Thyroid gland (tissue), 4 donors: Measurements from ENCODE around the gene NMRK2. TPM values are rescaled to one million over a fixed set of nuclear protein-coding genes. Genes with fewer than 3 reads are reported as not detected.
"Not testable (repeated sequence)": the region's sequence is repeated elsewhere in the genome, so short reads cannot be mapped to it uniquely, and the experiment has no call there.

Experiments
- DNase-seq, 2 donors: peaks; one replicate each; pipeline ENCODE4 v3.0.0-alpha.2; 2019
- H3K27ac ChIP-seq, 3 donors: fragments of 200-600 bp; sonication (generic); 1 replicate in 2 of 3; 2 replicates in 1 of 3; pipeline ENCODE4 v1.5.1; 2016 to 2019; ENCODE audit warnings: mild to moderate bottlenecking in 1 of 3, moderate library complexity in 1 of 3
- H3K27me3 ChIP-seq: fragments of 200-600 bp; sonication (generic); one replicate; pipeline ENCODE4 v1.5.1; 2019
- H3K36me3 ChIP-seq, 2 donors: fragments of 200-600 bp; sonication (generic); one replicate each; pipeline ENCODE4 v1.5.1; 2016 to 2019
- H3K4me1 ChIP-seq, 2 donors: fragments of 200-600 bp; sonication (generic); one replicate each; pipeline ENCODE4 v1.5.1; 2017 to 2019
- H3K4me3 ChIP-seq, 3 donors: fragments of 200-600 bp; sonication (generic); replicated peaks in 1 of 3; 1 replicate in 2 of 3; 2 replicates in 1 of 3; pipeline ENCODE4 v1.5.1; 2016; ENCODE audit warnings: mild to moderate bottlenecking in 1 of 3
- H3K9me3 ChIP-seq: fragments of 200-600 bp; sonication (generic); one replicate; pipeline ENCODE4 v1.5.1; 2017
- CTCF ChIP-seq, 6 experiments: fragments of 200-600 bp in 3 of 6; fragments of 450-650 bp in 3 of 6; sonication (generic) in 3 of 6; IDR thresholded peaks; one replicate each; pipeline ENCODE4 v1.5.1; 2016 to 2019; ENCODE audit warnings: antibody characterized with exemption in 6 of 6, mild to moderate bottlenecking in 2 of 6, inconsistent platforms in 1 of 6, moderate library complexity in 1 of 6
- POLR2A ChIP-seq, 2 donors: fragments of 450-650 bp; IDR thresholded peaks; one replicate each; pipeline ENCODE4 v1.6.1; 2017; ENCODE audit warnings: antibody characterized with exemption in 2 of 2, mild to moderate bottlenecking in 2 of 2, moderate library complexity in 1 of 2
- WGBS, 2 donors: methylation state at CpG; one replicate each; pipeline ENCODE4 v1.1.5; 2017; 5-methylcytosine and 5-hydroxymethylcytosine counted together
- intact Hi-C: fragments of 100-400 bp; cut with DNase I; formaldehyde crosslinking; loops from one replicate; pipeline ENCODE4 v1.15.1; 2023
- total RNA-seq, 4 donors: library from RNA; depleted of rRNA; stranded (reverse); fragments of >200 nt; gene quantifications; one replicate each; pipeline ENCODE4 v1.2.3, GENCODE V29; 2016

Gene NMRK2
- total RNA-seq, 4 donors from 2014 or later = not detected

GRCh38 chr19:3963458-3964255 lies 30.8 kb downstream of the NMRK2 start:
- no peaks in the 10 kb centered on the region for H3K9me3 ChIP-seq
- H3K4me1 ChIP-seq = peaks cover 0 to 9% of the 10 kb centered on the region in 2 donors
- no peak overlapping the region for H3K4me3 ChIP-seq
- WGBS, 2 donors = 92 to 93% methylated on average over 22 to 25 of the region's 35 CpGs
- intact Hi-C loops = no loop called here
- H3K27ac ChIP-seq = no peak overlapping the region
- TF ChIP-seq CTCF (IDR thresholded peaks at IDR 0.05) (no peak), POLR2A (IDR thresholded peaks at IDR 0.05) (no peak)
- H3K27me3 ChIP-seq = no peaks in the 10 kb centered on the region
- H3K36me3 ChIP-seq = peaks cover 72 to 86% of the 10 kb centered on the region in 2 donors
- no peak for DNase-seq

DNA sequence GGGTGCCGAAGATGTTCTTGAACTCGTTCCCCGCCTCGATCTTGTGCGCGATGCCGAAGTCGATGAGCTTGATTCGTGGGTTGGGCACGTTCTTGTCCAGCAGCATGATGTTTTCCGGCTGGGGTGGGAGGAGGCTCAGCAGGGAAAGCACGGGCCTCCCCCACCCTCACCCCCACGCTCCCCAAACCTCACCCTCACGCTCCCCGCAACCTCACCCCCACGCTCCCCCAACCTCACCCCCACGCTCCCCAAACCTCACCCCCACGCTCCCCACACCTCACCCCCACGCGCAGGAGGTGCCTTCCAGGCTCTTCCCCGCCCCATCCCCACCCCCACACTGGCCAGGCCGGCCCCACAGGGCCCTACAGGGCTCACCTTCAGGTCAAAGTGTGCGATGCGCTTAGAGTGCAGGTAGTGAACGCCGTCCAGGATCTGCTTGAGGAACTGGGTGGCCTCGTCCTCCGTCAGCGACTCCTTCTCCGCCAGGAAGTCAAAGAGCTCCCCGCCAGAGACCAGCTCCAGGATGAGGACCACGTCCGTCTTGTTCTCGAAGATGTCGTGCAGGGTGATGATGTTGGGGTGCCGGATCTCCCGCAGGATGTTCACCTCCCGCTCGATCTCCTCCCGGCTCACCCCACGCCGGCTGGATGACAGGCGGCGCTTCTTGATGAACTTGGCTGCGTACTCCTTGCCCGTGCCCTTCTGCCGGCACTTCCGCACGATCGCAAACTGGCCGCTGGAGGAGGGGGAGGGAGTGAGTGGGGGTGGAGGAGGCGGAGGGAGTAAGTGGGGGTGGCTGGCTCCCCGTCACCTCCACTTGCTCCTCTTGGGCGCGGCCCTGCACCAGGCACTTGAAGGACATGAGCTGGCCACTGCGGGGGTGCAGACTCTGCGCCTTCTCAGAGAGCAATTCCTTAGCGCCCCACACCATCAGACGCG lies 31.7 kb downstream of the NMRK2 start:
- Histone ChIP-seq H3K4me3 (no peak overlapping the region), H3K27me3 (no peaks in the 10 kb centered on the region), H3K9me3 (no peaks in the 10 kb centered on the region), H3K27ac (no peak overlapping the region), H3K4me1 (peaks cover 6 to 18% of the 10 kb centered on the region in 2 donors), H3K36me3 (peaks cover 63 to 77% of the 10 kb centered on the region in 2 donors)
- WGBS, 2 donors = 91 to 92% methylated on average over 53 to 58 of the region's 60 CpGs
- intact Hi-C loops = no loop called here
- no peak for DNase-seq
- no peak for TF ChIP-seq POLR2A (IDR thresholded peaks at IDR 0.05)
- TF ChIP-seq CTCF (IDR thresholded peaks at IDR 0.05) = no peak

- 92 to 95% methylated on average over 23 to 28 of the region's 30 CpGs for WGBS, 2 donors
- Histone ChIP-seq H3K4me1 (peaks cover 15 to 23% of the 10 kb centered on the region in 2 donors), H3K4me3 (no peak overlapping the region), H3K36me3 (peaks cover 46 to 60% of the 10 kb centered on the region in 2 donors), H3K9me3 (no peaks in the 10 kb centered on the region), H3K27me3 (no peaks in the 10 kb centered on the region), H3K27ac (no peak overlapping the region)
- TF ChIP-seq CTCF (IDR thresholded peaks at IDR 0.05) (no peak), POLR2A (IDR thresholded peaks at IDR 0.05) (no peak)
- intact Hi-C loops = no loop called here
- DNase-seq = no peak
These were observed 33.5 kb downstream of the NMRK2 start for GRCh38 chr19:3966051-3967017.

GRCh38 chr19:3967983-3968382 lies 35.1 kb downstream of the NMRK2 start:
- DNase-seq, H3K4me3 ChIP-seq: not testable (repeated sequence)
- WGBS, 2 donors = 94 to 95% methylated on average over 12 of the region's 12 CpGs

More at GRCh38 chr19:3967983-3968382, 35.1 kb downstream of the NMRK2 start:
- H3K27me3 ChIP-seq, H3K9me3 ChIP-seq, intact Hi-C loops: not testable (repeated sequence)
- Histone ChIP-seq H3K4me1 (peaks cover 15 to 23% of the 10 kb centered on the region in 2 donors), H3K27ac (peak overlapping the region; percentile 51 to 90 (median 65)), H3K36me3 (peaks cover 32 to 44% of the 10 kb centered on the region in 2 donors)
